HG03025 (cell line): Measurements from ENCODE around the gene MYMK.

ENCODE experiments used
- ATAC-seq: cut with Tn5 transposase; IDR thresholded peaks from one replicate; pipeline ENCODE4 v1.9.1; 2021; ENCODE audit warnings: mild to moderate bottlenecking, moderate library complexity; ENCODE audit not compliant: unreplicated experiment, low FRiP score

The MYMK gene

DNA sequence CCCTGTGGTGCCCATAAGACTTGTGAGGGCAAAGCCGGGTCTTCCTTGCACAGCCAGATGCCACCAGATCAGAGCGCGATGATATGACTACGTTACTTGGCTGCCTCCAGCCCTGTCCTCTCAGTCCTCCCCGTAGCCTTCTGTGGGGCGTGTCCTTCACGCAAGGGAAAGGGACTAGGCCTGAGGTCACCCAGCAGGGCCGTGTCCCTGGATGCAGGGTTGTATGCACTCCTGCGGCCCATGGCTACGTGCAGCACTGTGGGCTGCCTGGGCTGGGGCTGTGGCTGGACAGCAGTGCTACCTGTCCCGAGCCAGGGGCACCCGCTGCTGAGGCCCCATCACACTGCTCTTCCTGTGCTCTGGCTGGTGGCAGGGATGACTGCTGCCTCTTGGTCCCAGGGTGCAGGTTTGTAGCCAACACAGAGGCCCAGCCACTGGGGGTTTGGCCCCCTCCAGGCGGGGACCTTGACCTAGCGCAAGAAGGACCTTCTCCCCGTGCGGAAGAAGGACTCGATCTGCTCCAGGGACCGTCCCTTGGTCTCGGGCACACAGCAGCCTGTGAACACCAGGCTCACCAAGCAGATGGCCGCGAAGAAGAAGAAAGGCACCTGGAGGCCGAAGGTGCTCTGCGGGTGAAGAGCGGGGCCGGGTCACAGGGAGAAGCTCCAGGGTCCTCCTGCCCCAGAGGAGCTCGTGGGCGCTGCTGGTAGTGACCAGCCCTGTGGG, 53.0 kb downstream of the MYMK start:
- no peak for ATAC-seq

DNA sequence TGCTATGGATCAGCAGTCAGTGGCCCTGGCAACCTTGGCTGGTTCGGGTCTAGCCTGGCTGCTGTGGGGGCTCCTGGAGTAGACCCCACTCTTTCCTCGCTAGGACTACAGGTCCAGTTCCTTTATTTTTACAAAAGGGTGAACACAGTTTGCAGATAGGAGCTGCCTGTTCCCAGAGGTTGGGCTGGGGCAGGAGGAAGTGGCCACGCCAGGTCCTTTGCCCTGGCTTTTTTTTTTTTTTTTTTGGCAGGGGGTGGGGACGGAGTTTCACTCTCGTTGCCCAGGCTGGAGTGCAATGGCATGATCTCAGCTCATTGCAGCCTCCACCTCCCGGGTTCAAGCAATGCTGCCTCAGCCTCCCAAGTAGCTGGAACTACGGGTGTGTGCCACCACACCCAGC, 53.8 kb downstream of the MYMK start:
- ATAC-seq = no peak

DNA sequence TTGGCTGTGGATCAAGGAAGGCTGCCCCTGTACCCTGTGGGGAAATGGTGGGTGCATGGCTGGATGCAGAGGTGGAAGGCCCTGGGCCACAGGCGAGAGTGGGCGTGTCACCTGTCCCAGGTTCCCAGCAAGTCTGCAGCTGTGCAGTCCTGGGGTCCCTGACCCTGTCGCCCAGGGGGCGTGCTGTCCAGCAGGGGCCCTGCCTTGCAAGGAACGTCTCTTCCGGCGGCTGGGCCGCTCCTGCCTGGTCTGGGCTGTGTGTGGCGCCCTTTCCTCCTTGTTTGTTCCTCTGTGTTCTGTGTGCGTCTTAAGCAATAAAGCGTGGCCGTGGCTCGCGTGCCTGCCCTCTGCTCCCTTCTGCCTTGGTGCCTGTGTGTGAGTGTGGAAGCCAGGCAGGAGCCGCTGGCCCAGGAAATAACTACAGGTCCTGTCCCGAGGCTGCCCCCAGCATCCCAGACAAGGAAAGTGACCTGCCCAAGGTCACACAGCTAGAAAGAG, 54.3 kb downstream of the MYMK start:
- no peak for ATAC-seq

DNA sequence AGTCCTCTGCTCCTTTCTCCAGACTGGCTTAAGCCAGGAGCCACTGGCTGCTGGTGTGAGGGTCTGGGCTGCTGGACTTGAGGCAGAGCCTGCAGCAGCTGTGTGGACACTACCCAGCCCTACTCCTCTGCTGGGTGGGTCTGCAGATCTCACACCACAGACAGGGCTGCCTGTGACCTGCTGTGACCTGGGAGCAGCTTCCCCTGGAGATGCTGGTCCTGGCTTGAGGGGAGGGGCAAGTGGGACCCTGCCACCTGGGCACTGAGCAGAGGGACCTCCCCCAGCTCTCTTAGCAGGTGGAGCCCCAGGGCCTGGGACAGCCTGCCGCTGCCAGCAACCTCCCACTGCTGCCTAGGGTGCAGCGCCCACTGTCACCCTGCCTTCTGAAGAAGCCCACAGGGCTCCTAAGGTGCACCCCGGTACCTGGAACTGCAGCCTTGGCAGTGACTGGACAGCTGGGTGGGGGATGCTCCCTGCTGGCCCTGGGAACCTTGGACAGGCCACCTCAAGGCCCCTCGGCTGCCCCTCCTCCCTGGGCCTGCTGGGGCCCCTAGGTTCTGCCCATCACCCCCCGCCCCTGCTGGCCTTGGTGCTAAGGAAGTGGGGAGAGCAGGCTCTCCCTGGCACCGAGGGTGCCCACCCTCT, 55.9 kb downstream of the MYMK start:
- ATAC-seq = no peak

DNA sequence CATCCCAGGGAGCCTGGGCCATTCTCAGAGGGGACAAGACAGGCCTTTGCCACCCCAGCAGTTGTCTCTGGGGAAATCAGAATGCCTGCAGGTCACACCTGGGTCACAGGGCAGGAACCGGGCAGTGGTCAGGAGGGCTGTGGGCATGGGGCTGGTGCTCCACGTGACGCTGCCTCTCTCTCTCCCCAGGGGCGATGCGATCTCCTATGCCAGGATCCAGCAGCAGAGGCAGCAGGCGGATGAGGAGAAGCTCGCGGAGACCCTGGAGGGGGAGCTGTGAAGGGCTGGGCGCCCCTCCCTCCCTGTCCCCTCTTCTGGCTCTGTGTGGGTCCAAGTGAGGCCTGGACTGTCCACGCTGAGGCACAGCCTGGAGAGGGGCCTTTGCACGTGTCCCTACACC, 56.4 kb downstream of the MYMK start:
- ATAC-seq = no peak

DNA sequence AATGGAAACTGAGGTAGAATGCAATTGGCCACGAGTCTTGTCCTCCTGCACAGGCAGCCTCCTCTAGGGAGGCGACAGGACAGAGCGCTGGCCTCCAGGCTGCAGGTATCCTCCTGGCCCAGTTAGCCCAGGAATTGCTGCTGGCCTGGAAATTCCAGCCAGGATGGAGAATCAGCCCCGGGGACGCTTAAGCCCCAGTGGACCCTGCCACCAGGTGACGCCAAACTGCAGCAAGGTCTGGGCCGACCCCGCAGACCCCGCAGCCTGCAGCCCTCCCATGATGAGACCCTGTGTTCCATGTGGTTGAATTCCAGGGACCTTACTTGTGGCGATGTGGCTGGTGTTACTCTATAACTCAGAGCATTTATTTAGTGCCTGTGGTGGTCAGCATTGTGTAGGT, 57.7 kb downstream of the MYMK start:
- ATAC-seq = no peak

DNA sequence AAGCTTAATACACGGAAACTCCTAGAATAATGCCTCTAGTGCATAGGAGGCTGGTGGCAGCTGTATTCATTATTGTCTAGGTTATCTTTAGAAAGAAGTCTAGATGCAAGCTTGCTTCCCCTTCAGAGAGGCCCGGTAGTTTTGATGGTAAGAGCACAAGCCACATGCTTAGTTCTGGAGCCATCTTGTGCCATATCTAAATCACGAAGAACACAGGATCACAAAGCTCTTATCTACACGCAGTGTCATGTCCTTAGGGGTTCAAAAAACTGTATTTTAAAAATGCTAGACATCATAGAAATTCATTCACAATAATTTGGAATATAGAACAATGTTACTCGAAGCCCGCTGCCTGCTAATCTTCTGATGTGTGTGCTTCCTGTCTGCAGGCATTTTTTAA, 58.8 kb downstream of the MYMK start:
- ATAC-seq = no peak

DNA sequence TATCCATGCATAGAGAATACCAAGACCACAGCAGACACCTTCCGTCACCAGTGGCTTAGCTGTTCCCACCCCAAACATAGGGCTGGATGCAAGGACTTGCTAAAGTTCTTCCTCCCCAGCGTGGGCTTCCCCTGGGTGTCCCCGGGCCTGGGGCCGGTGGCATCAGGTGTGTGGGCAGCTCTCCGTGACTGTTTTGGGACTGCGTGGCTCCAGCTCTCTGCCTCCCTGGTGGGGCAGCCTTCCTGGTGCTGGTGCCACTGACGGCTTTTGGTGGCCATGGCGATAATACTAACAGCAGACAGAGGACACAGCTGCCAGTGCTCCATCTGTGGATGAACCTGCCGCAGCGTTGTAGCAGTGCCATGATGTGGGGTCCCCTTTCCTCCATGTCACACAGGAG, 60.1 kb downstream of the MYMK start:
- no peak for ATAC-seq
